ENCODE results near the gene VPS45.

The VPS45 gene

DNA sequence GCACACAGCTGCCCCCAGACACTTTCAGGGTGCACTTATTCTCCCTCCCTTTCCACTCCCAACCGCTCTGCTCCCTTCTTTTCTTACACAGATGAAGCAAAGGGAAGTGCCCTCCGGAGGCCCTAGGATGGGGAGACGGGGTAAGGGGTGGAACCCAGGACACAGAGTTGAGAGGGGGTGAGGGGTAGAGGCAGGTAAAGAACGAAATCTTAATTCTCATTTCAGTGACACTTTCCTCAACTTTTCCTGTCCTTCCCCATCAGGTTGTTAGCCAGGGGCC, 94.9 kb downstream of the VPS45 start:
- no CpG with 5 or more reads among the region's 4 CpGs for WGBS (ENCODE audit: extremely low coverage, insufficient coverage, low lambda C conversion rate)
- no peak overlapping the region for H4K8ac ChIP-seq (ENCODE audit: low read depth, low read length)
- no peak for DNase-seq
- peak overlapping the region; percentile 5 for H4K5ac ChIP-seq (ENCODE audit: low read length)
- H3K4ac ChIP-seq (ENCODE audit: low read depth, low read length) = peak overlapping the region; percentile 75
- H2BK5ac ChIP-seq (ENCODE audit: low read length) = peak overlapping the region; percentile 16
- H2BK120ac ChIP-seq (ENCODE audit: low read depth, low read length) = no peak overlapping the region
- no peak overlapping the region for H3K4me3 ChIP-seq (ENCODE audit: low read length)
- no peak overlapping the region for H2BK15ac ChIP-seq (replicated peaks; ENCODE audit: low read depth)
- H3K27me3 ChIP-seq (ENCODE audit: insufficient read depth, low read length, poor library complexity) = no peaks in the 10 kb centered on the region
- peak overlapping the region; percentile 85 for H3K27ac ChIP-seq (ENCODE audit: low read depth, low read length)
- no peak overlapping the region for H3K23ac ChIP-seq (ENCODE audit: low read length)
- peak overlapping the region; percentile 44 for H2AK5ac ChIP-seq (ENCODE audit: low read length)
- peak overlapping the region; percentile 83 for H3K56ac ChIP-seq (ENCODE audit: low read length)
- H3K36me3 ChIP-seq (ENCODE audit: control insufficient read depth, insufficient read depth, low read length) = peaks cover 1% of the 10 kb centered on the region
- H3K4me1 ChIP-seq (ENCODE audit: control insufficient read depth, low read depth, low read length) = peaks cover 22% of the 10 kb centered on the region
- H3K9ac ChIP-seq (ENCODE audit: low read length) = peak overlapping the region; percentile 63
- H3K4me2 ChIP-seq (ENCODE audit: low read length) = peak overlapping the region; percentile 16
- H3K18ac ChIP-seq (ENCODE audit: low read length) = peak overlapping the region; percentile 24
- H3K79me2 ChIP-seq (ENCODE audit: control insufficient read depth, insufficient read depth, low read length) = no peaks in the 10 kb centered on the region
- H3K79me1 ChIP-seq (ENCODE audit: low read length) = no peaks in the 10 kb centered on the region

DNA sequence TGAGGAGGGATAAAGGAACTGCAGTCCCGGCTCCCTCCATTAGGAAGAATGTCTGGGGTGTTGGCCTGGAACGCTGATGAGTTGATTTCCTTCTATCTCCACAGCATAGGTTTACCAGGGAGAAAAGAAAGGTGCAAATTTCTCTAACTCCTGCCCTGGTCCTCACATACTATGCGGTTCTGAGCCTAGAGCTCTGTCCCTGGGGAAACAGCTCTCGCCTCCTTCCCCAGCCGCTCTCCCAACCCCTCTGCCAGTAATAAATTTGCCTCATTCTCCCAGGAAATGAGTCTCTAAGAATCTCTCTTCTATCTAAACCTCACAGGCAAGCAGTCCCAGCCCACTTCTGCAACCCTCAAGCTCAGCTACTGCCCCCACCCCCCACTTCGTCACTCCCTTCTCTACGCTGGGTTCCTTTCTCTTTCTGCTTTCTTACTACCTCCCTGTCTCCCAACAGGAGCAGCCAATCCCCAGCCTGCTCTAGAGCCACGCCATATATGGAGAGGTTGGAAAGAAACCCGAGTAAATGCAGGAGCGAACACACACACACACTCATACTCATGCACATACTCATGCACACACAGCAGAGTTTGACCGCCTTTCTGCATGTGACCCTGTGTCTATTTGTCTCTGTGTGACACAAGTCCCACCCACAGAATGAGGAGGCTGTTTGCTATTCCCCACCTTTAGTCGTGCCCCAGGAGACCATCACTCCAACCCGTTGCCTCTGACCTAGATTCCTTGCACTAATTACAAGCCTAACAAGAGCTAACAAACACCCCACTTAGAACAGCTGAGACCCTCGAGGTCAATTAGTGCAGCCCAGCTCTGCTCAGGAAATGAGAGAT, 95.5 kb downstream of the VPS45 start:
- H3K79me1 ChIP-seq (ENCODE audit: low read length) = no peaks in the 10 kb centered on the region
- H2BK5ac ChIP-seq (ENCODE audit: low read length) = peak overlapping the region; percentile 71
- no peak overlapping the region for H3K23ac ChIP-seq (ENCODE audit: low read length)
- H4K5ac ChIP-seq (ENCODE audit: low read length) = peak overlapping the region; percentile 5
- peak overlapping the region; percentile 44 for H2AK5ac ChIP-seq (ENCODE audit: low read length)
- H3K9ac ChIP-seq (ENCODE audit: low read length) = peak overlapping the region; percentile 75
- peaks cover 1% of the 10 kb centered on the region for H3K36me3 ChIP-seq (ENCODE audit: control insufficient read depth, insufficient read depth, low read length)
- no peaks in the 10 kb centered on the region for H3K79me2 ChIP-seq (ENCODE audit: control insufficient read depth, insufficient read depth, low read length)
- H3K56ac ChIP-seq (ENCODE audit: low read length) = peak overlapping the region; percentile 90
- no peaks in the 10 kb centered on the region for H3K27me3 ChIP-seq (ENCODE audit: insufficient read depth, low read length, poor library complexity)
- peak overlapping the region; percentile 75 for H3K4ac ChIP-seq (ENCODE audit: low read depth, low read length)
- H3K18ac ChIP-seq (ENCODE audit: low read length) = peak overlapping the region; percentile 24
- H3K4me3 ChIP-seq (ENCODE audit: low read length) = no peak overlapping the region
- peak overlapping the region; percentile 74 for H3K4me2 ChIP-seq (ENCODE audit: low read length)
- peaks cover 22% of the 10 kb centered on the region for H3K4me1 ChIP-seq (ENCODE audit: control insufficient read depth, low read depth, low read length)
- no CpG with 5 or more reads among the region's 14 CpGs for WGBS (ENCODE audit: extremely low coverage, insufficient coverage, low lambda C conversion rate)
- no peak overlapping the region for H2BK15ac ChIP-seq (replicated peaks; ENCODE audit: low read depth)
- peak; percentile 98 for DNase-seq
- H3K27ac ChIP-seq (ENCODE audit: low read depth, low read length) = peak overlapping the region; percentile 85
- no peak overlapping the region for H4K8ac ChIP-seq (ENCODE audit: low read depth, low read length)
- no peak overlapping the region for H2BK120ac ChIP-seq (ENCODE audit: low read depth, low read length)

DNA sequence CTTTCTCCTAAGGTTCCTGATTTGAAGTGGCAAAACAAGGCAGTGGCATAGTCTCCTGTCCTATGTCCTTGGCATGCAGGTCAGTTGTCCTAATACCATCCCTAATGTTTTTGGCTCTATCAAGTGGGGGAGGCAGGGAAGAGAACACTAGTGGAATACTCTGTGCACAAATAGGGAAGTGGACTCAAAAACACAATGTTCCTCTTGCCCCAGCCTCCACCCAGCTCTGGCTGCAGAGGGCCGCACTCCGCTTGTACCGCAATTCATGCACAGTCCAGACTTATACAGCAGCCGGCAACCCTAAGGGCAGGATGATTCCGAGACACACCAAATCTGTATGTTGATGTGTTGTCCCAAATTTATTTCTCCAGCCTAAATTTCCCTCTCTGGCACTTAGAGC, 96.6 kb downstream of the VPS45 start:
- no peaks in the 10 kb centered on the region for H3K36me3 ChIP-seq (ENCODE audit: control insufficient read depth, insufficient read depth, low read length)
- no peak overlapping the region for H3K9ac ChIP-seq (ENCODE audit: low read length)
- no peak overlapping the region for H4K5ac ChIP-seq (ENCODE audit: low read length)
- H3K27ac ChIP-seq (ENCODE audit: low read depth, low read length) = no peak overlapping the region
- H3K79me2 ChIP-seq (ENCODE audit: control insufficient read depth, insufficient read depth, low read length) = no peaks in the 10 kb centered on the region
- H4K8ac ChIP-seq (ENCODE audit: low read depth, low read length) = no peak overlapping the region
- H3K4ac ChIP-seq (ENCODE audit: low read depth, low read length) = no peak overlapping the region
- H3K4me3 ChIP-seq (ENCODE audit: low read length) = no peak overlapping the region
- H2BK5ac ChIP-seq (ENCODE audit: low read length) = no peak overlapping the region
- H3K79me1 ChIP-seq (ENCODE audit: low read length) = no peaks in the 10 kb centered on the region
- H2BK15ac ChIP-seq (replicated peaks; ENCODE audit: low read depth) = no peak overlapping the region
- WGBS (ENCODE audit: extremely low coverage, insufficient coverage, low lambda C conversion rate) = no CpG with 5 or more reads among the region's 5 CpGs
- H3K18ac ChIP-seq (ENCODE audit: low read length) = no peak overlapping the region
- no peak overlapping the region for H3K4me2 ChIP-seq (ENCODE audit: low read length)
- DNase-seq = no peak
- H2BK120ac ChIP-seq (ENCODE audit: low read depth, low read length) = no peak overlapping the region
- peaks cover 22% of the 10 kb centered on the region for H3K4me1 ChIP-seq (ENCODE audit: control insufficient read depth, low read depth, low read length)
- H3K27me3 ChIP-seq (ENCODE audit: insufficient read depth, low read length, poor library complexity) = no peaks in the 10 kb centered on the region
- H3K56ac ChIP-seq (ENCODE audit: low read length) = peak overlapping the region; percentile 37
- no peak overlapping the region for H3K23ac ChIP-seq (ENCODE audit: low read length)
- no peak overlapping the region for H2AK5ac ChIP-seq (ENCODE audit: low read length)

- no peaks in the 10 kb centered on the region for H3K79me2 ChIP-seq (ENCODE audit: control insufficient read depth, insufficient read depth, low read length)
- H3K27me3 ChIP-seq (ENCODE audit: insufficient read depth, low read length, poor library complexity) = no peaks in the 10 kb centered on the region
- H3K9ac ChIP-seq (ENCODE audit: low read length) = no peak overlapping the region
- no peak overlapping the region for H3K23ac ChIP-seq (ENCODE audit: low read length)
- H2BK5ac ChIP-seq (ENCODE audit: low read length) = no peak overlapping the region
- WGBS (ENCODE audit: extremely low coverage, insufficient coverage, low lambda C conversion rate) = no CpG with 5 or more reads among the region's 5 CpGs
- H3K27ac ChIP-seq (ENCODE audit: low read depth, low read length) = no peak overlapping the region
- no peak overlapping the region for H4K5ac ChIP-seq (ENCODE audit: low read length)
- H3K4me2 ChIP-seq (ENCODE audit: low read length) = no peak overlapping the region
- H2BK120ac ChIP-seq (ENCODE audit: low read depth, low read length) = no peak overlapping the region
- H2AK5ac ChIP-seq (ENCODE audit: low read length) = no peak overlapping the region
- H3K18ac ChIP-seq (ENCODE audit: low read length) = no peak overlapping the region
- H2BK15ac ChIP-seq (replicated peaks; ENCODE audit: low read depth) = no peak overlapping the region
- no peak for DNase-seq
- no peak overlapping the region for H4K8ac ChIP-seq (ENCODE audit: low read depth, low read length)
- no peaks in the 10 kb centered on the region for H3K79me1 ChIP-seq (ENCODE audit: low read length)
- peaks cover 22% of the 10 kb centered on the region for H3K4me1 ChIP-seq (ENCODE audit: control insufficient read depth, low read depth, low read length)
- no peak overlapping the region for H3K56ac ChIP-seq (ENCODE audit: low read length)
- no peak overlapping the region for H3K4ac ChIP-seq (ENCODE audit: low read depth, low read length)
- no peaks in the 10 kb centered on the region for H3K36me3 ChIP-seq (ENCODE audit: control insufficient read depth, insufficient read depth, low read length)
- no peak overlapping the region for H3K4me3 ChIP-seq (ENCODE audit: low read length)
These were observed 97.2 kb downstream of the VPS45 start for GRCh38 chr1:150164779-150165178.

DNA sequence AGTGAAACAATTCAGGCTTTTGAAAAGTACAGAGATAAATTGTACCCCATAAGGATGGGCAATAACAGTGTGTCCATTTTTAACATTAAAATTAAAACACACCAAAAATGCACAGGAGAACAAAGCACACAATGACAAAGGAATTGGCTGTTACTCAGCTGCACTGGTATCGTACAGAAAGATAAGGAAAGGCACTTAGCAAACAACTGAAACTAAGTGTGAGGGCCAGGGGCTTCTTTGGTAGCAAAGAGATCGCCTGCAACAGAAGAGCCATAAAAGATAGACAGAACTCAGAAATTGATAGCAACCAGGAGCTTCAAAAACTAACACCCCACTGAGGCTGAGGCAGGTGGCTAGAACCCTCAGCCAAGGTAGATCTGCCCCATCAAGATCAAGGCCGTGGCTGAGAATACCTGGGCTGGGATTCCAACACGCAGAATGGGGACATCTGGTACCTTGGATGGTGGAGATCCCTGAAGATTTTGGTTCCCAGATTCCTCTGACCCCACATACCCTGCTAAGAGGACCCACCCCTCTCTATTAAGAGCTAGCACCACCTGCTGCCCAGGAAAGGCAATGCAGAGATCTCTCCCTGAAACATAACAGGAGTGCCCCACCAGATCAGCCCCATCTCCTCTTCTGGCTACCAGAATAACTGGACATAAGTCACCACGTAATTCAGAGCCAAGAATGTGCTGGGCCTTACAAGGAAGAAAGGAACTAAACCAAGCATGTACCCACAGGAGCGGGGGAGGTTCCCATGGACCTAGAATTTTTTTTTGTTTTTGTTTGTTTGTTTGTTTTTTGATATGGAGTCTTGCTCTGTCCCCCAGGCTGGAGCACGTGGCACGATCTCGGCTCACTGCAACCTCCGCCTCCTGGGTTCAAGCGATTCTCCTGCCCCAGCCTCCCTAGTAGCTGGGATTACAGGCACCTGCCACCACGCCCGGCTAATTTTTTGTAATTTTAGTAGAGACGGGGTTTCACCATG, 98.3 kb downstream of the VPS45 start:
- Histone ChIP-seq H3K79me2 (ENCODE audit: control insufficient read depth, insufficient read depth, low read length) (no peaks in the 10 kb centered on the region), H3K4me2 (ENCODE audit: low read length) (no peak overlapping the region), H2BK5ac (ENCODE audit: low read length) (no peak overlapping the region), H3K79me1 (ENCODE audit: low read length) (no peaks in the 10 kb centered on the region), H2BK15ac (replicated peaks; ENCODE audit: low read depth) (no peak overlapping the region), H2BK120ac (ENCODE audit: low read depth, low read length) (no peak overlapping the region), H3K9ac (ENCODE audit: low read length) (no peak overlapping the region), H4K8ac (ENCODE audit: low read depth, low read length) (no peak overlapping the region), H3K4me3 (ENCODE audit: low read length) (no peak overlapping the region), H3K56ac (ENCODE audit: low read length) (no peak overlapping the region), H3K36me3 (ENCODE audit: control insufficient read depth, insufficient read depth, low read length) (no peaks in the 10 kb centered on the region), H2AK5ac (ENCODE audit: low read length) (no peak overlapping the region), H3K27ac (ENCODE audit: low read depth, low read length) (no peak overlapping the region), H3K27me3 (ENCODE audit: insufficient read depth, low read length, poor library complexity) (no peaks in the 10 kb centered on the region), H3K4ac (ENCODE audit: low read depth, low read length) (no peak overlapping the region), H3K23ac (ENCODE audit: low read length) (no peak overlapping the region), H3K4me1 (ENCODE audit: control insufficient read depth, low read depth, low read length) (peaks cover 20% of the 10 kb centered on the region), H3K18ac (ENCODE audit: low read length) (no peak overlapping the region), H4K5ac (ENCODE audit: low read length) (no peak overlapping the region)
- DNase-seq = peak; percentile 78
- no CpG with 5 or more reads among the region's 14 CpGs for WGBS (ENCODE audit: extremely low coverage, insufficient coverage, low lambda C conversion rate)

Measured in mesendoderm (in vitro differentiated cells).